HG02642 (cell line): ENCODE measurements around the gene ELOB.
"Not testable (repeated sequence)": the region's sequence is repeated elsewhere in the genome, so short reads cannot be mapped to it uniquely, and the experiment has no call there.

Source experiments
- ATAC-seq: cut with Tn5 transposase; IDR thresholded peaks from one replicate; pipeline ENCODE4 v1.9.1; 2021; ENCODE audit warnings: mild to moderate bottlenecking; ENCODE audit not compliant: unreplicated experiment, poor library complexity

The ELOB gene

DNA sequence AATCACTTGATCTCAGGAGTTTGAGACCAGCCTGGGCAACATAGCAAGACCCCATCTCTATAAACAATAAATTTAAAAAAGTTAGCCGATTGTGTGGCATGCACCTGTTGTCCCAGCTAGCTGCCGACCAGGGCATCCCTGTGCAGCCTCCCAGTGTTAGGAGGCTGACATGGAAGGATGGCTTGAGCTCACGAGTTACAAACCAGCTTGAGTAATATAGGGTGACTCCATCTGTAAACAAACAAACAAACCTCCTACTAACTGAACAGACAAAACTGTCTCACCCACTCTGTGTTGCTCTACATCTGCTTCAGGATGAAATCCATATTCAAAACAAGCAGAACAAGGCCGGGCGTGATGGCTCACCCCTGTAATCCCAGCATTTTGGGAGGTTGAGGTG lies 50.2 kb downstream of the ELOB start:
- no peak for ATAC-seq

DNA sequence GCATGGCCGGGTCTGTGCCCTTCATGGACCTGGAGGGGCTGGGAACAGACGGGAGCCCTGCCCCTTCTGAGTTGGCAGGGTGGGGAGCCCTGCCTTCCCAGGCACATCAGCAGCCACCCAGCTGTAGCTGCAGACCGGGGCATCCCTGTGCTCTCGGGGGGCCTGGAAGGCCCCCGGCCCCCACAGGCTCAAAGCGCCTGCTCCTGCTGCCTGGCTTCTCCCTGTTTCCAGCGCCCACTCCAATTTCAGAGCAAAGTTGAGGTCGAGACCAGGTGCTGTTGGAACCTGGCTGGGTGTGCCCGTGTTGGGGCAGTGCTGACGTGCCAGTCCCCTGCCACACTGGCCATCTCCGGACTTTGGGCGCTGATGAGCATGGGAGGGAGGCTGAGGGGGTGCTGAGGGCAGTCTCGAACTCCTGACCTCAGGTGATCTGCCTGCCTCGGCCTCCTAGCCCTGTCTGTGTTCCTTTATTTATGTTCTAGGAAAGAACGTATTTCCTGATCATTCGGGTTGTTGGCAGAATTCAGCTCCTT lies 52.2 kb downstream of the ELOB start:
- ATAC-seq: no peak

DNA sequence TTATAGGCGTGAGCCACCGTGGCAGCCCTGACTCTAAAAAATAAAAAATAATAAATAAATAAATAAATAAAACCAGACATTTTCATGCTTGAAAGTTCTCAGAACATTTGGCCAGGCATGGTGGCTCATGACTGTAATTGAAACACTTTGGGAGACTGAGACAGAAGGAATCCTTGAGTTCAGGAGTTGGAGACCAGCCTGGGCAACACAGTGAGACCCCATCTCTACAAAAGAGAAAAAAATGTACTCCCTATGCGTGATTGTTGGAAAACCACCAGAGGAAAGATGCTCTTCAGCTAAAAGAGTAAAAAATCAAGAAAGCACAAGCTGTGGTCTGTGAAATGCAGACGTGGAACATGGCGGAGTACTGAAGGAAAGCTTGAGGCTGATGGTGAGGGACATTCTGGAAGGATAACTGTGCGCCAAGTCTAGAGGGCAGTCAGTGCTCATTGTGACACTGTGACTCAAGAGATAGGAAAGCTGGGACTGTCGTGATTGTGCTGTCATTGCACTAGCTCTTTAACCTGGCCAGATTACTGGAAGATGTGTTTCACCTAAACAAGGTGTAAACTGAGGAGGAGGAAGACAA lies 52.9 kb downstream of the ELOB start:
- no peak for ATAC-seq

DNA sequence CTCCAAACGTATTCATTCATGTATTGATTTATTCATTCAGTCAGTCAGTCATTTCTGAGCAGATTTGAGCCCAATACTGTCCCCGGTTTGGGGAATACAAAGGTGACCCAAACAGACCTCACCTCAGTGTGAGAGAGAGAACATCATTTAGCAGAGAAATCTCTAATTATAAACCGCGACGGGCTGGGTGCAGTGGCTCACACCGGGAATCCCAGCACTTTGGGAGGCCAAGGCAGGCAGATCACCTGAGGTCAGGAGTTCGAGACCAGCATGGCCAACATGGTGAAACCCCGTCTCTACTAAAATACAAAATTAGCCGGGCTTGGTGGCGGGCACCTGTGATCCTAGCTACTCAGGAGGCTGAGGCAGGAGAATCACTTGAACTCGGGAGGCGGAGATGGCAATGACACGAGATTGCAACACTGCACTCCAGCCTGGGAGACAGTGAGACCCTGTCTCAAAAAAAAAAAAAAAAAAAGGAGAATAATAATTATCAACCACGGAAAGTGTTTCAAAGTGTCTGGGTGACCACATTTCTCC lies 55.4 kb downstream of the ELOB start:
- not testable (repeated sequence) for ATAC-seq
